Right lobe of liver (tissue), 6 donors: Measurements from ENCODE around the gene SLC6A7. TPM values are rescaled to one million over a fixed set of nuclear protein-coding genes. Genes with fewer than 3 reads are reported as not detected.

Experiments
- ATAC-seq, 4 donors: fragments of 200-7000 bp; cut with Tn5 transposase; one replicate each; pipeline ENCODE4 v1.9.1; 2020; ENCODE audit warnings: mild to moderate bottlenecking in 4 of 4, moderate library complexity in 4 of 4
- DNase-seq, 3 donors: peaks; one replicate each; pipeline ENCODE4 v3.0.0-alpha.2; 2020
- H3K27ac ChIP-seq, 3 donors: fragments of 200-600 bp; one replicate each; pipeline ENCODE4 v1.8.0; 2022
- H3K27me3 ChIP-seq, 2 donors: fragments of 200-600 bp; one replicate each; pipeline ENCODE4 v1.8.0; 2022
- H3K36me3 ChIP-seq, 4 donors: fragments of 200-600 bp; sonication (generic) in 1 of 4; one replicate each; pipeline versions ENCODE4 v1.5.1 to v1.8.0; 2017 to 2022; ENCODE audit warnings: control low read depth in 1 of 4
- H3K4me1 ChIP-seq, 4 donors: fragments of 200-600 bp; sonication (generic) in 1 of 4; one replicate each; pipeline versions ENCODE4 v1.5.1 to v1.8.0; 2017 to 2022; ENCODE audit warnings: control low read depth in 1 of 4
- H3K4me3 ChIP-seq, 3 donors: fragments of 200-600 bp; one replicate each; pipeline ENCODE4 v1.8.0; 2022
- H3K9me3 ChIP-seq, 4 donors: fragments of 200-600 bp; sonication (generic) in 1 of 4; one replicate each; pipeline versions ENCODE4 v1.5.1 to v1.8.0; 2017 to 2022; ENCODE audit warnings: control low read depth in 1 of 4
- CTCF ChIP-seq, 4 donors: fragments of 200-600 bp in 3 of 4; fragments of 450-650 bp in 1 of 4; IDR thresholded peaks; one replicate each; pipeline versions ENCODE4 v1.5.1 to v1.8.0; 2016 to 2022; ENCODE audit warnings: antibody characterized with exemption in 4 of 4, mild to moderate bottlenecking in 2 of 4
- POLR2A ChIP-seq: fragments of 450-650 bp; IDR thresholded peaks from one replicate; pipeline ENCODE4 v1.6.1; 2017; ENCODE audit warnings: antibody characterized with exemption, mild to moderate bottlenecking
- WGBS: methylation state at CpG from one replicate; pipeline ENCODE4 v1.1.6; 2018; ENCODE audit warnings: low coverage, low lambda C conversion rate; ENCODE audit not compliant: insufficient coverage; ENCODE audit errors: missing lambda C conversion rate; 5-methylcytosine and 5-hydroxymethylcytosine counted together
- intact Hi-C, 2 donors: fragments of 100-400 bp; cut with DNase I; formaldehyde crosslinking; loops; one replicate each; pipeline versions ENCODE4 v1.11.2 to v1.14.1; 2022
- total RNA-seq, 6 experiments: library from RNA; depleted of rRNA in 2 of 6; stranded (reverse); fragments of >200 nt in 2 of 6; fragmentation: NEBNext Ultra II Directional in 3 of 6; extraction: Animal tissue kit (Norgen Biotek cat#: 25700) in 3 of 6; gene quantifications; one replicate each; pipeline versions ENCODE4 v1.1.0 to v1.2.4, GENCODE V29; 2016 to 2023
- donor health status: DM: no; HTN: yes; CAD: no.
- donor health status: DM: no; HTN: no; CAD: no.
- donor health status: DM: no; HTN: no; CAD: no.
- donor health status: DM: no; HTN: yes; CAD: no.
- donor health status: DM: no; HTN: yes; CAD: no.

Gene SLC6A7
- total RNA-seq, 6 experiments from 2014 or later, result not detected

- H3K36me3 ChIP-seq, result no peaks in the 10 kb centered on the region
- intact Hi-C loops, result no loop called here
Observed at GRCh38 chr5:150142959-150143349, 46.9 kb upstream of the SLC6A7 start.

GRCh38 chr5:150143350-150144245, 46.3 kb upstream of the SLC6A7 start:
- Histone ChIP-seq H3K4me3 (no peak overlapping the region), H3K27ac (peak overlapping the region; percentile 31 to 77 (median 44)), H3K9me3 (no peaks in the 10 kb centered on the region), H3K4me1 (peaks cover 0 to 40% (median 14%) of the 10 kb centered on the region in 4 donors), H3K36me3 (no peaks in the 10 kb centered on the region), H3K27me3 (no peaks in the 10 kb centered on the region)
- peak in 2 of 3 donors; percentile 47 to 62 for DNase-seq
- WGBS, result 86% methylated on average over 11 of the region's 20 CpGs
- TF ChIP-seq CTCF (IDR thresholded peaks at IDR 0.05) (no peak), POLR2A (no peak)
- peak in 2 of 4 donors; percentile 14 to 24 for ATAC-seq
- intact Hi-C loops, result no loop called here

More at GRCh38 chr5:150142959-150143349, 46.9 kb upstream of the SLC6A7 start:
- Histone ChIP-seq H3K27me3 (no peaks in the 10 kb centered on the region), H3K9me3 (no peaks in the 10 kb centered on the region), H3K4me3 (no peak overlapping the region), H3K27ac (peak overlapping the region; percentile 31 to 77 (median 44)), H3K4me1 (peaks cover 0 to 47% (median 21%) of the 10 kb centered on the region in 4 donors)
- DNase-seq (no peak), ATAC-seq (peak in 2 of 4 donors; percentile 53 to 70)
- TF ChIP-seq POLR2A (no peak), CTCF (IDR thresholded peaks at IDR 0.05) (no peak)
- WGBS, result 25% methylated on average over 3 of the region's 4 CpGs

- peak overlapping the region; percentile 13 to 77 (median 44) for H3K27ac ChIP-seq
- DNase-seq (no peak), ATAC-seq (no peak)
- intact Hi-C loops, result no loop called here
- no peaks in the 10 kb centered on the region for H3K36me3 ChIP-seq
- H3K4me1 ChIP-seq, result peaks cover 0 to 33% (median 9%) of the 10 kb centered on the region in 4 donors
- no peaks in the 10 kb centered on the region for H3K9me3 ChIP-seq
- no peak overlapping the region for H3K4me3 ChIP-seq
- no peaks in the 10 kb centered on the region for H3K27me3 ChIP-seq
- 73% methylated on average over 2 of the region's 14 CpGs for WGBS
- no peak for TF ChIP-seq POLR2A
- TF ChIP-seq CTCF (IDR thresholded peaks at IDR 0.05), result no peak
Observed at GRCh38 chr5:150144246-150144801, 45.5 kb upstream of the SLC6A7 start.

GRCh38 chr5:150144879-150145278, 45.0 kb upstream of the SLC6A7 start:
- TF ChIP-seq CTCF (IDR thresholded peaks at IDR 0.05) (no peak), POLR2A (no peak)
- no peak overlapping the region for H3K4me3 ChIP-seq
- H3K9me3 ChIP-seq, result no peaks in the 10 kb centered on the region
- H3K27me3 ChIP-seq, result no peaks in the 10 kb centered on the region
- DNase-seq, result no peak
- no peak for ATAC-seq
- H3K27ac ChIP-seq, result peak overlapping the region; percentile 8 to 77 (median 13)
- H3K36me3 ChIP-seq, result no peaks in the 10 kb centered on the region
- H3K4me1 ChIP-seq, result peaks cover 0 to 28% (median 6%) of the 10 kb centered on the region in 4 donors
- intact Hi-C loops, result no loop called here
- 33% methylated on average over 3 of the region's 4 CpGs for WGBS
